Ovary (tissue), 3 donors: ENCODE results near the gene UBE2V1.

Source experiments
- CTCF ChIP-seq, 3 donors: fragments of 450-650 bp in 2 of 3; fragments of 200-600 bp in 1 of 3; IDR thresholded peaks; one replicate each; pipeline versions ENCODE4 v1.5.1 to v1.8.0; 2016 to 2022; ENCODE audit warnings: antibody characterized with exemption in 3 of 3, mild to moderate bottlenecking in 1 of 3
- POLR2A ChIP-seq: fragments of 450-650 bp; IDR thresholded peaks from one replicate; pipeline ENCODE4 v1.6.1; 2017; ENCODE audit warnings: antibody characterized with exemption, mild to moderate bottlenecking, moderate library complexity
- donor health status: DM: no; HTN: no; CAD: no.

GRCh38 chr20:50083034-50083433 is 29.9 kb downstream of the UBE2V1 start:
- TF ChIP-seq CTCF (IDR thresholded peaks at IDR 0.05) (no peak), POLR2A (no peak)
